ENCODE results near the gene MAK.

DNA sequence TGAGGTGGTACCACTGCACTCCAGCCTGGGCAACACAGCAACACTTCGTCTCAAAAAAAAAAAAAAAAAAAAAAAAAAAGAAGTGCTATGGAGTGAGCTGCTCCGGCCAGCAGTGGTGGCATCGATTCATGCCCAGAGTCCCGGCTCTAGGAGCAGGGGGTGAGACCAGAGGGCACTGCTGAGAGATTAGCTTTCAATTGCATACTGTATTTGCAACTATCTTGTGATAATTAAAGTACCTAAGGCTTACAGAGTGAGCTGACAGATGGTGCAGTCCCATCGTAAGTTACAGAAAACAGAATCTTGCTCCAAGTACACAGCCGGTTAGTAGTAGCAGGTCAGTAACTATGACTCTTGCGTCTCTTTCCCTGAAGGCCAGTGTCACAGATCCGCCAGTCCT, 59.3 kb downstream of the MAK start:
- TF ChIP-seq, protein P1, sequence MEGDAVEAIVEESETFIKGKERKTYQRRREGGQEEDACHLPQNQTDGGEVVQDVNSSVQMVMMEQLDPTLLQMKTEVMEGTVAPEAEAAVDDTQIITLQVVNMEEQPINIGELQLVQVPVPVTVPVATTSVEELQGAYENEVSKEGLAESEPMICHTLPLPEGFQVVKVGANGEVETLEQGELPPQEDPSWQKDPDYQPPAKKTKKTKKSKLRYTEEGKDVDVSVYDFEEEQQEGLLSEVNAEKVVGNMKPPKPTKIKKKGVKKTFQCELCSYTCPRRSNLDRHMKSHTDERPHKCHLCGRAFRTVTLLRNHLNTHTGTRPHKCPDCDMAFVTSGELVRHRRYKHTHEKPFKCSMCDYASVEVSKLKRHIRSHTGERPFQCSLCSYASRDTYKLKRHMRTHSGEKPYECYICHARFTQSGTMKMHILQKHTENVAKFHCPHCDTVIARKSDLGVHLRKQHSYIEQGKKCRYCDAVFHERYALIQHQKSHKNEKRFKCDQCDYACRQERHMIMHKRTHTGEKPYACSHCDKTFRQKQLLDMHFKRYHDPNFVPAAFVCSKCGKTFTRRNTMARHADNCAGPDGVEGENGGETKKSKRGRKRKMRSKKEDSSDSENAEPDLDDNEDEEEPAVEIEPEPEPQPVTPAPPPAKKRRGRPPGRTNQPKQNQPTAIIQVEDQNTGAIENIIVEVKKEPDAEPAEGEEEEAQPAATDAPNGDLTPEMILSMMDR (IDR thresholded peaks at IDR 0.05): no peak
- TF ChIP-seq EP300 (IDR thresholded peaks at IDR 0.05): no peak

Data from tibial nerve (tissue), 4 donors.